H1 (cell line): ENCODE results near the gene PTGDS. TPM values are rescaled to one million over a fixed set of nuclear protein-coding genes. Genes with fewer than 3 reads are reported as not detected.
A peak's percentile ranks its signal among the peaks of the same experiment; 100 is the strongest.
"Not testable (repeated sequence)": the region's sequence is repeated elsewhere in the genome, so short reads cannot be mapped to it uniquely, and the experiment has no call there.

Experiments
- CTCF ChIA-PET: fragments of 300-600 bp; sonication (Branson Sonifier 250); formaldehyde crosslinking; loops from one replicate; lab custom pipeline; 2021; ENCODE audit not compliant: partially characterized antibody; lab: Charles Lee
- POLR2A ChIA-PET: fragments of 300-600 bp; sonication (Branson Sonifier 250); formaldehyde crosslinking; loops from one replicate; lab custom pipeline; 2021; ENCODE audit warnings: inconsistent platforms; ENCODE audit not compliant: partially characterized antibody; lab: Charles Lee
- DNase-seq, 2 experiments: peaks; one replicate each; pipeline versions ENCODE4 v3.0.0 to v3.0.0-alpha.2; 2010 to 2022; ENCODE audit warnings: low spot score in 2 of 2, low read depth in 1 of 2, mixed read lengths in 1 of 2
- FAIRE-seq: peaks from 2 replicates; lab custom pipeline; 2011; peaks lifted over from hg19 to GRCh38; lab: Jason Lieb, UNC
- H2AFZ ChIP-seq: 2 replicates; pipeline ENCODE4 v1.8.1; 2012; ENCODE audit warnings: low read length, inconsistent platforms
- H2AK5ac ChIP-seq: 2 replicates; pipeline ENCODE4 v1.6.1; 2013; ENCODE audit warnings: low read depth, low read length
- H2BK120ac ChIP-seq: replicated peaks from 2 replicates; pipeline ENCODE3; 2013; ENCODE audit warnings: low read depth, low read length, inconsistent platforms
- H2BK12ac ChIP-seq: 2 replicates; pipeline ENCODE4 v1.6.1; 2013; ENCODE audit warnings: low read depth, low read length
- H2BK15ac ChIP-seq: 2 replicates; pipeline ENCODE4 v1.6.1; 2013; ENCODE audit warnings: low read length
- H2BK20ac ChIP-seq: 2 replicates; pipeline ENCODE4 v1.6.1; 2013; ENCODE audit warnings: low read length
- H2BK5ac ChIP-seq: 2 replicates; pipeline ENCODE4 v1.6.1; 2013; ENCODE audit warnings: low read depth, low read length
- H3K14ac ChIP-seq: 2 replicates; pipeline ENCODE4 v1.6.1; 2013; ENCODE audit warnings: inconsistent platforms; ENCODE audit not compliant: insufficient read length
- H3K18ac ChIP-seq: 2 replicates; pipeline ENCODE4 v1.6.1; 2013; ENCODE audit warnings: low read length; ENCODE audit errors: extremely low read depth
- H3K23ac ChIP-seq: 2 replicates; pipeline ENCODE4 v1.6.1; 2013; ENCODE audit warnings: inconsistent platforms; ENCODE audit not compliant: insufficient read length
- H3K23me2 ChIP-seq: 2 replicates; pipeline ENCODE4 v1.6.1; 2013; ENCODE audit warnings: low read depth, low read length
- H3K27ac ChIP-seq: 2 replicates; pipeline ENCODE4 v1.6.1; 2011; ENCODE audit warnings: low read depth, low read length, inconsistent platforms
- H3K27me3 ChIP-seq, 4 experiments: replicated peaks in 1 of 4; 1 replicate in 1 of 4; 2 replicates in 3 of 4; pipeline versions ENCODE4 v1.6.1 to v1.8.1; 2011 to 2013; ENCODE audit warnings: low read length in 3 of 4, mild to moderate bottlenecking in 3 of 4, inconsistent platforms in 2 of 4, mixed read lengths in 2 of 4, moderate library complexity in 1 of 4; ENCODE audit not compliant: control insufficient read depth in 3 of 4, insufficient read depth in 3 of 4; ENCODE audit errors: extremely low read depth in 1 of 4
- H3K36me3 ChIP-seq, 4 experiments: 2 replicates each; pipeline versions ENCODE4 v1.6.1 to v1.8.1; 2011 to 2013; ENCODE audit warnings: mild to moderate bottlenecking in 4 of 4, low read length in 3 of 4, moderate library complexity in 2 of 4, control low read depth in 1 of 4, inconsistent platforms in 1 of 4; ENCODE audit not compliant: insufficient read depth in 4 of 4, control insufficient read depth in 2 of 4
- H3K4ac ChIP-seq: replicated peaks from 2 replicates; pipeline ENCODE3; 2013; ENCODE audit warnings: low read length, low read depth, mixed read lengths, inconsistent platforms; ENCODE audit not compliant: insufficient read length
- H3K4me1 ChIP-seq, 4 experiments: replicated peaks in 1 of 4; 1 replicate in 1 of 4; 2 replicates in 3 of 4; pipeline versions ENCODE4 v1.6.1 to v1.8.1; 2011 to 2013; ENCODE audit warnings: low read length in 3 of 4, inconsistent platforms in 2 of 4, mixed read lengths in 1 of 4; ENCODE audit not compliant: insufficient read depth in 4 of 4, control insufficient read depth in 3 of 4
- H3K4me2 ChIP-seq, 2 experiments: 2 replicates each; pipeline versions ENCODE4 v1.6.1 to v1.8.1; 2011 to 2013; ENCODE audit warnings: low read depth in 2 of 2, low read length in 2 of 2, control low read depth in 1 of 2, inconsistent platforms in 1 of 2, mild to moderate bottlenecking in 1 of 2; ENCODE audit not compliant: insufficient read depth in 1 of 2
- H3K4me3 ChIP-seq, 4 experiments: fragments of 200-600, 300-600 bp in 1 of 4; sonication (generic), shearing (Covaris generic), sonication (Bioruptor Twin) in 1 of 4; 2 replicates each; pipeline versions ENCODE4 v1.5.1 to v1.8.1; 2011 to 2016; ENCODE audit warnings: low read length in 4 of 4, low read depth in 3 of 4, control low read depth in 2 of 4, inconsistent platforms in 2 of 4, mild to moderate bottlenecking in 2 of 4, mixed read lengths in 1 of 4, moderate library complexity in 1 of 4; ENCODE audit not compliant: insufficient read depth in 2 of 4; ENCODE audit errors: extremely low read depth in 1 of 4
- H3K56ac ChIP-seq: replicated peaks from 2 replicates; pipeline ENCODE3; 2013; ENCODE audit warnings: low read depth, mild to moderate bottlenecking, mixed read lengths, low read length, inconsistent platforms; ENCODE audit not compliant: insufficient read length
- H3K79me1 ChIP-seq: 2 replicates; pipeline ENCODE4 v1.6.1; 2013; ENCODE audit warnings: low read depth, low read length, control low read depth
- H3K79me2 ChIP-seq, 2 experiments: 2 replicates each; pipeline versions ENCODE4 v1.6.1 to v1.8.1; 2012 to 2013; ENCODE audit warnings: low read length in 2 of 2, mild to moderate bottlenecking in 2 of 2, inconsistent platforms in 1 of 2; ENCODE audit not compliant: insufficient read depth in 2 of 2, control insufficient read depth in 1 of 2
- H3K9ac ChIP-seq, 4 experiments: replicated peaks in 1 of 4; 1 replicate in 1 of 4; 2 replicates in 3 of 4; pipeline versions ENCODE4 v1.6.1 to v1.8.1; 2011 to 2013; ENCODE audit warnings: low read depth in 3 of 4, low read length in 3 of 4, control low read depth in 2 of 4, mild to moderate bottlenecking in 2 of 4, moderate library complexity in 2 of 4, inconsistent platforms in 1 of 4; ENCODE audit errors: extremely low read depth in 1 of 4
- H3K9me3 ChIP-seq, 2 experiments: 2 replicates each; pipeline versions ENCODE4 v1.6.1 to v1.8.1; 2012 to 2013; ENCODE audit warnings: mild to moderate bottlenecking in 2 of 2, moderate library complexity in 2 of 2, control low read depth in 1 of 2, inconsistent platforms in 1 of 2, low read depth in 1 of 2, low read length in 1 of 2, mixed read lengths in 1 of 2; ENCODE audit not compliant: insufficient read depth in 2 of 2
- H4K20me1 ChIP-seq, 2 experiments: replicated peaks in 1 of 2; 2 replicates each; pipeline versions ENCODE3 to v1.8.1; 2011 to 2013; ENCODE audit warnings: inconsistent platforms in 2 of 2, low read length in 2 of 2, mild to moderate bottlenecking in 1 of 2; ENCODE audit not compliant: insufficient read depth in 2 of 2, control insufficient read depth in 1 of 2
- H4K5ac ChIP-seq: 2 replicates; pipeline ENCODE4 v1.6.1; 2013; ENCODE audit warnings: low read length, low read depth, mixed read lengths, inconsistent platforms; ENCODE audit not compliant: insufficient read length
- H4K8ac ChIP-seq: 2 replicates; pipeline ENCODE4 v1.8.0; 2013; ENCODE audit warnings: mild to moderate bottlenecking, moderate library complexity, low read length, inconsistent platforms; ENCODE audit not compliant: insufficient read depth; ENCODE audit errors: extremely low read depth
- H4K91ac ChIP-seq: replicated peaks from 2 replicates; pipeline ENCODE3; 2013; ENCODE audit warnings: low read length, mixed read lengths, inconsistent platforms; ENCODE audit not compliant: insufficient read length
- RAD21 ChIP-seq, 2 experiments: IDR thresholded peaks in 1 of 2; conservative IDR thresholded peaks in 1 of 2; 2 replicates each; pipeline ENCODE4 v1.6.1; 2011; ENCODE audit warnings: low read depth in 2 of 2, low read length in 2 of 2, improper control_type of control experiment in 1 of 2, inconsistent platforms in 1 of 2, mild to moderate bottlenecking in 1 of 2, moderate library complexity in 1 of 2
- WGBS, 2 experiments: shearing (Covaris generic) in 1 of 2; methylation state at CpG; one replicate each; pipeline versions ENCODE4 v1.1.6 to v1.1.7; 2013 to 2015; ENCODE audit warnings: low lambda C conversion rate in 2 of 2, mixed read lengths in 2 of 2, inconsistent platforms in 1 of 2, low coverage in 1 of 2, missing lambda C conversion rate in 1 of 2; ENCODE audit not compliant: insufficient replicate concordance in 2 of 2, insufficient coverage in 1 of 2, insufficient read length in 1 of 2; ENCODE audit errors: extremely low coverage in 1 of 2, missing lambda C conversion rate in 1 of 2; 5-methylcytosine and 5-hydroxymethylcytosine counted together
- polyA plus RNA-seq, 7 experiments: library from polyadenylated mRNA; depleted of rRNA in 3 of 7; stranded (reverse) in 5 of 7; unstranded in 2 of 7; fragments of >200 nt in 5 of 7; fragments of 200-250 nt in 2 of 7; gene quantifications; 1 replicate in 5 of 7; 2 replicates in 1 of 7; 4 replicates in 1 of 7; pipeline versions ENCODE4 v1.2.1 to v1.2.3, GENCODE V29; 2011 to 2013; ENCODE audit warnings: missing spikeins in 2 of 7, mixed read lengths in 2 of 7
- total RNA-seq: library from RNA; stranded (reverse); fragmentation: NEBNext Ultra II Directional; extraction: Animal tissue kit (Norgen Biotek cat#: 25700); gene quantifications from 2 replicates; pipeline ENCODE4 v1.2.1, GENCODE V29; 2021
- TF ChIP-seq, protein P1 (sequence below), 3 experiments: IDR thresholded peaks; 1 replicate in 2 of 3; 2 replicates in 1 of 3; pipeline versions ENCODE4 v1.5.1 to v1.6.1; 2011; ENCODE audit warnings: low read length in 3 of 3, mild to moderate bottlenecking in 3 of 3, inconsistent platforms in 2 of 3, low read depth in 1 of 3, moderate library complexity in 1 of 3; ENCODE audit not compliant: insufficient read depth in 1 of 3; ENCODE audit errors: control extremely low read depth in 1 of 3

Gene PTGDS
- total and polyA plus RNA-seq, 2 of the 8 experiments (the other 6 are each of a cell fraction or from before 2014, with no cell fraction given) = 1.7 to 2.3 TPM

DNA sequence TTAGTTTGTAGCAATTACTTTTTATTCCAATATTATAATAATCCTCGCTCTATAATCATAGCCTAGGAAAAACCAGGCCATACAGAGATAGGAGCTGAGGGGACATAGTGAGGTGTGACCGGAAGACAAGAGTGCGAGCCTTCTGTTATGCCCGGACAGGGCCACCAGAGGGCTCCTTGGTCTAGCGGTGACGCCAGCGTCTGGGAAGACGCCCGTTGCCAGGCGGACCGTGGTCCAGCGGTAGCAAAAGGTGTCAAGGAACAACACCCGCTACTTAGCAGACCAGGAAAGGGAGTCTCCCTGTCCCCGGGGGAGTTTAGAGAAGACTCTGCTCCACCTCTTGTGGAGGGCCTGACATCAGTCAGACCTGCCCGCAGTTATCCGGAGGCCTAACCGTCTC, 27.0 kb downstream of the PTGDS start:
- H2BK120ac ChIP-seq, H2AK5ac ChIP-seq, H3K4ac ChIP-seq, H2BK20ac ChIP-seq, H3K23ac ChIP-seq, H3K9ac ChIP-seq, H3K27me3 ChIP-seq, H3K4me2 ChIP-seq, H3K36me3 ChIP-seq, H2BK12ac ChIP-seq, H4K91ac ChIP-seq, H4K8ac ChIP-seq, H3K23me2 ChIP-seq, H3K27ac ChIP-seq, H3K18ac ChIP-seq, H2BK15ac ChIP-seq, H4K20me1 ChIP-seq, H3K56ac ChIP-seq, H3K4me3 ChIP-seq, H2BK5ac ChIP-seq, H3K4me1 ChIP-seq, FAIRE-seq, H4K5ac ChIP-seq, H3K14ac ChIP-seq, H2AFZ ChIP-seq, H3K79me2 ChIP-seq, POLR2A ChIA-PET, H3K79me1 ChIP-seq: not testable (repeated sequence)
- peak; percentile 24 to 26; a peak in 2 of 4 replicates for TF ChIP-seq RAD21 (IDR thresholded peaks at IDR 0.05 in 1 of 2, conservative IDR thresholded peaks at IDR 0.05 in 1 of 2; ENCODE audit: low read depth in 2 of 2, low read length in 2 of 2)
- TF ChIP-seq, protein P1, sequence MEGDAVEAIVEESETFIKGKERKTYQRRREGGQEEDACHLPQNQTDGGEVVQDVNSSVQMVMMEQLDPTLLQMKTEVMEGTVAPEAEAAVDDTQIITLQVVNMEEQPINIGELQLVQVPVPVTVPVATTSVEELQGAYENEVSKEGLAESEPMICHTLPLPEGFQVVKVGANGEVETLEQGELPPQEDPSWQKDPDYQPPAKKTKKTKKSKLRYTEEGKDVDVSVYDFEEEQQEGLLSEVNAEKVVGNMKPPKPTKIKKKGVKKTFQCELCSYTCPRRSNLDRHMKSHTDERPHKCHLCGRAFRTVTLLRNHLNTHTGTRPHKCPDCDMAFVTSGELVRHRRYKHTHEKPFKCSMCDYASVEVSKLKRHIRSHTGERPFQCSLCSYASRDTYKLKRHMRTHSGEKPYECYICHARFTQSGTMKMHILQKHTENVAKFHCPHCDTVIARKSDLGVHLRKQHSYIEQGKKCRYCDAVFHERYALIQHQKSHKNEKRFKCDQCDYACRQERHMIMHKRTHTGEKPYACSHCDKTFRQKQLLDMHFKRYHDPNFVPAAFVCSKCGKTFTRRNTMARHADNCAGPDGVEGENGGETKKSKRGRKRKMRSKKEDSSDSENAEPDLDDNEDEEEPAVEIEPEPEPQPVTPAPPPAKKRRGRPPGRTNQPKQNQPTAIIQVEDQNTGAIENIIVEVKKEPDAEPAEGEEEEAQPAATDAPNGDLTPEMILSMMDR (IDR thresholded peaks at IDR 0.05; ENCODE audit: control extremely low read depth in 1 of 3, insufficient read depth in 1 of 3, low read depth in 1 of 3, low read length in 3 of 3) = peak in 2 of 3 experiments; percentile 26 to 30; a peak in 2 of 4 replicates
- DNase-seq = peak in 1 of 2 experiments; percentile 75
- 53% methylated on average over 17 of the region's 17 CpGs; no CpG with 5 or more reads in 1 of the 2 experiments for WGBS, 2 experiments
- peaks cover 0 to 10% of the 10 kb centered on the region in 2 experiments; a peak in 1 of 4 replicates for H3K9me3 ChIP-seq
- CTCF ChIA-PET = interaction anchor here (0.7 to 3.5 kb wide), 12 partner anchors 11 to 200 kb away, joined by 3 to 19 read pairs (median 4); no protein-coding TSS in a partner anchor
